Prostate gland (tissue), 2 donors: ENCODE data around the gene SSH2.

Source experiments
- POLR2A ChIP-seq: fragments of 450-650 bp; IDR thresholded peaks from one replicate; pipeline ENCODE4 v1.6.1; 2016; ENCODE audit warnings: antibody characterized with exemption, mild to moderate bottlenecking
- TF ChIP-seq, protein P1 (sequence below), 4 experiments: fragments of 200-600 bp in 2 of 4; fragments of 450-650 bp in 2 of 4; sonication (generic) in 2 of 4; IDR thresholded peaks; 1 replicate in 3 of 4; 2 replicates in 1 of 4; pipeline ENCODE4 v1.5.1; 2016 to 2019; ENCODE audit warnings: antibody characterized with exemption in 4 of 4, mild to moderate bottlenecking in 2 of 4, moderate library complexity in 2 of 4

DNA sequence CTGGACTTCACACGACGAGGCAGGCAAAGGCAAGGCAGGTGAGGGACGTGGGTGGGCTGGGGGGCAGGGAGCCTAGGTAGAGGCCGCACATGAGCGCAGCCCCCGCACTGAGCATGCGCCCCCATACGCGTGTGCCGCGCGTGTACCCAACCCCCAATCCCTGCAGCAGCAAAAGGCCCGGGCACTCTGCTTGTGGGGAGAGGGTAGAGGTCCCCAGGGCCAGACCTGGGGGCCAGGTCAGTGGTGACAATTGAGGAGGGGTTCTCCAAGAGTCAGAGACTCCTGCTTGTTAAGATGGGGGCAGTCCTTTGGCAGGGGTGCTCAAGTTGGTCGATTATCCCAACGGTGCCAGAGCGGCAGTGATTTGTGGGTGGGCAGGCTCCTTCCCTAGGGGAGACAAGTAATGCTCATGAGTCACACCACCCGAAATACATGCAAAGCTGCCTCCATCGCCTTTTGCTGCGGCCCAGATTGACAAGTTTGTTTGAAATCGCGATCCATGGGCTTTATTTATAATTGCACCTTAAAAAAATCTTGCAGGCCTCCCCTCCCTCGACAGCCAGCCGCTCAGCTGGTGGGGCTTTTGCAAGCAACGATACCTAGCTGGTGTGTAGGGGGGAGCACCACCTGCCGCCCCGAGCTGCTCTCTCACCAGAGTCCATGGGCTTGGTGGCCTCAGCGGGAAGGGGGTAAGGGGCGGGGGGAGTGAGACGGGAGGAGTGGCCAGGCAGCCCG lies 339.4 kb downstream of the SSH2 start:
- TF ChIP-seq, protein P1, sequence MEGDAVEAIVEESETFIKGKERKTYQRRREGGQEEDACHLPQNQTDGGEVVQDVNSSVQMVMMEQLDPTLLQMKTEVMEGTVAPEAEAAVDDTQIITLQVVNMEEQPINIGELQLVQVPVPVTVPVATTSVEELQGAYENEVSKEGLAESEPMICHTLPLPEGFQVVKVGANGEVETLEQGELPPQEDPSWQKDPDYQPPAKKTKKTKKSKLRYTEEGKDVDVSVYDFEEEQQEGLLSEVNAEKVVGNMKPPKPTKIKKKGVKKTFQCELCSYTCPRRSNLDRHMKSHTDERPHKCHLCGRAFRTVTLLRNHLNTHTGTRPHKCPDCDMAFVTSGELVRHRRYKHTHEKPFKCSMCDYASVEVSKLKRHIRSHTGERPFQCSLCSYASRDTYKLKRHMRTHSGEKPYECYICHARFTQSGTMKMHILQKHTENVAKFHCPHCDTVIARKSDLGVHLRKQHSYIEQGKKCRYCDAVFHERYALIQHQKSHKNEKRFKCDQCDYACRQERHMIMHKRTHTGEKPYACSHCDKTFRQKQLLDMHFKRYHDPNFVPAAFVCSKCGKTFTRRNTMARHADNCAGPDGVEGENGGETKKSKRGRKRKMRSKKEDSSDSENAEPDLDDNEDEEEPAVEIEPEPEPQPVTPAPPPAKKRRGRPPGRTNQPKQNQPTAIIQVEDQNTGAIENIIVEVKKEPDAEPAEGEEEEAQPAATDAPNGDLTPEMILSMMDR (IDR thresholded peaks at IDR 0.05): no peak
- no peak for TF ChIP-seq POLR2A
